Ectodermal cell (in vitro differentiated cells): ENCODE data around the gene ANKDD1B.

Experiments used
- H3K27ac ChIP-seq: 2 replicates; pipeline ENCODE4 v1.7.0; 2013; ENCODE audit warnings: mild to moderate bottlenecking, low read depth, low read length; ENCODE audit not compliant: insufficient read depth, poor library complexity, severe bottlenecking
- H3K27me3 ChIP-seq: 2 replicates; pipeline ENCODE4 v1.7.0; 2013; ENCODE audit warnings: mild to moderate bottlenecking, low read length; ENCODE audit not compliant: insufficient read depth, control insufficient read depth, poor library complexity, severe bottlenecking
- H3K36me3 ChIP-seq: one replicate; pipeline ENCODE4 v1.7.0; 2013; ENCODE audit warnings: low read length; ENCODE audit not compliant: control insufficient read depth, insufficient read depth
- H3K4me1 ChIP-seq: one replicate; pipeline ENCODE4 v1.7.0; 2013; ENCODE audit warnings: low read length; ENCODE audit not compliant: control insufficient read depth, insufficient read depth
- H3K4me3 ChIP-seq: 2 replicates; pipeline ENCODE4 v1.7.0; 2013; ENCODE audit warnings: low read depth, low read length, control low read depth; ENCODE audit not compliant: insufficient read depth
- H3K9me3 ChIP-seq: 2 replicates; pipeline ENCODE4 v1.7.0; 2013; ENCODE audit warnings: mild to moderate bottlenecking, low read length, moderate library complexity; ENCODE audit not compliant: control insufficient read depth
- WGBS, 2 experiments: methylation state at CpG; one replicate each; pipeline ENCODE4 v1.1.7; 2013; ENCODE audit warnings: missing lambda C conversion rate in 2 of 2; 5-methylcytosine and 5-hydroxymethylcytosine counted together

The ANKDD1B gene

DNA sequence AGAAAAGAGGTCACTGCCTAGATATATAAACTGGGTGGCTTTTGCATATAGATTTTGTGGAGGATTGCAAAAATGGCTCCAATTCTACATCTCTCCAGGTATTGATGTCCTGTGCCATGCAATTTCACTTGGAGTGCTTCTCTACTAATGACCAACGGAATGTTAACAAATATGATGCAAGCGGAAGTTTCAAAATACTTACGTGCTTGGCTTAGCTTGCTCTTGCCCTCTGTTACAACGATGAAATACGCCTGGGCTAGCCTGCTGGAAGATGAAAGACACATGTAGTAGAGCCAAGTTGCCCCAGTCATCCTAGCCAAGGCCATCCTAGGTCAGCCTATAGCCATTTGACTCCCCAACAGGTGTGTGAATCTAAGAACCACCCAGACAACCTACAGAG lies 109.6 kb downstream of the ANKDD1B start:
- peaks cover 4% of the 10 kb centered on the region for H3K27me3 ChIP-seq
- peaks cover 4% of the 10 kb centered on the region for H3K4me1 ChIP-seq
- H3K9me3 ChIP-seq = no peaks in the 10 kb centered on the region
- WGBS, 2 experiments = 90 to 94% methylated on average over 5 of the region's 5 CpGs
- H3K27ac ChIP-seq = no peak overlapping the region
- H3K4me3 ChIP-seq = no peak overlapping the region
- H3K36me3 ChIP-seq = no peaks in the 10 kb centered on the region
